BE2C (cell line): ENCODE results near the gene TRAF4.

Source experiments
- DNase-seq: peaks from one replicate; pipeline ENCODE4 v3.0.0-alpha.2; 2020
- H3K27me3 ChIP-seq: fragments of 250-450 bp; sonication (Bioruptor Pico); 2 replicates; pipeline ENCODE4 v1.5.1; 2020; ENCODE audit warnings: mild to moderate bottlenecking
- H3K36me3 ChIP-seq: fragments of 250-450 bp; sonication (Bioruptor Pico); 2 replicates; pipeline ENCODE4 v1.5.1; 2020; ENCODE audit warnings: mild to moderate bottlenecking
- H3K4me1 ChIP-seq: fragments of 250-450 bp; sonication (Bioruptor Pico); 2 replicates; pipeline ENCODE4 v1.5.1; 2020
- H3K4me3 ChIP-seq: 2 replicates; pipeline ENCODE4 v1.5.1; 2011; ENCODE audit warnings: low read depth, low read length
- H3K9me3 ChIP-seq: fragments of 250-450 bp; sonication (Bioruptor Pico); 2 replicates; pipeline ENCODE4 v1.5.1; 2020
- TF ChIP-seq, protein P1 (sequence below): IDR thresholded peaks from 2 replicates; pipeline ENCODE4 v1.5.1; 2012; ENCODE audit warnings: mild to moderate bottlenecking, low read depth, low read length

TRAF4 gene

DNA sequence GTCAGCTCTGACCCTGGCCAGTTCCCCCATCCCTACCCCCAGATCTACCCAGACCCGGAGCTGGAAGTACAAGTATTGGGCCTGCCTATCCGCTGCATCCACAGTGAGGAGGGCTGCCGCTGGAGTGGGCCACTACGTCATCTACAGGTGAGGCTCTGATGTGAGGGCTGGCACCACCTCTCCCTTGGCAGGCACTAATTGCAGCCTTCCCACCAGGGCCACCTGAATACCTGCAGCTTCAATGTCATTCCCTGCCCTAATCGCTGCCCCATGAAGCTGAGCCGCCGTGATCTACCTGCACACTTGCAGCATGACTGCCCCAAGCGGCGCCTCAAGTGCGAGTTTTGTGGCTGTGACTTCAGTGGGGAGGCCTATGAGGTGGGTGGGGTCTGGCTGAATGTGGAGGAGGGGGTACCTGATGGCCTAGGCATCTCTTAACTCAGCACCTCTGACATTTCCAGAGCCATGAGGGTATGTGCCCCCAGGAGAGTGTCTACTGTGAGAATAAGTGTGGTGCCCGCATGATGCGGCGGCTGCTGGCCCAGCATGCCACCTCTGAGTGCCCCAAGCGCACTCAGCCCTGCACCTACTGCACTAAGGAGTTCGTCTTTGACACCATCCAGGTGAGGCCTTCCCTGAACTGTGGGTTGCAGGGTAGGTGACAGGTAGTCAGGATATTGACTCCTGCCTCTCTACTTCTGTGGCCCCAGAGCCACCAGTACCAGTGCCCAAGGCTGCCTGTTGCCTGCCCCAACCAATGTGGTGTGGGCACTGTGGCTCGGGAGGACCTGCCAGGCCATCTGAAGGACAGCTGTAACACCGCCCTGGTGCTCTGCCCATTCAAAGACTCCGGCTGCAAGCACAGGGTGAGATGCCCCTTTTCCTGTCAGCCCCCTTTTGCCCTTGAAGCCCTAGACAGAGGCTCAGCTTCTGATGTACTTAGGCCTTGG lies 4.3 kb downstream of the TRAF4 start:
- TF ChIP-seq, protein P1, sequence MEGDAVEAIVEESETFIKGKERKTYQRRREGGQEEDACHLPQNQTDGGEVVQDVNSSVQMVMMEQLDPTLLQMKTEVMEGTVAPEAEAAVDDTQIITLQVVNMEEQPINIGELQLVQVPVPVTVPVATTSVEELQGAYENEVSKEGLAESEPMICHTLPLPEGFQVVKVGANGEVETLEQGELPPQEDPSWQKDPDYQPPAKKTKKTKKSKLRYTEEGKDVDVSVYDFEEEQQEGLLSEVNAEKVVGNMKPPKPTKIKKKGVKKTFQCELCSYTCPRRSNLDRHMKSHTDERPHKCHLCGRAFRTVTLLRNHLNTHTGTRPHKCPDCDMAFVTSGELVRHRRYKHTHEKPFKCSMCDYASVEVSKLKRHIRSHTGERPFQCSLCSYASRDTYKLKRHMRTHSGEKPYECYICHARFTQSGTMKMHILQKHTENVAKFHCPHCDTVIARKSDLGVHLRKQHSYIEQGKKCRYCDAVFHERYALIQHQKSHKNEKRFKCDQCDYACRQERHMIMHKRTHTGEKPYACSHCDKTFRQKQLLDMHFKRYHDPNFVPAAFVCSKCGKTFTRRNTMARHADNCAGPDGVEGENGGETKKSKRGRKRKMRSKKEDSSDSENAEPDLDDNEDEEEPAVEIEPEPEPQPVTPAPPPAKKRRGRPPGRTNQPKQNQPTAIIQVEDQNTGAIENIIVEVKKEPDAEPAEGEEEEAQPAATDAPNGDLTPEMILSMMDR = no peak
- peaks cover 12% of the 10 kb centered on the region for H3K4me1 ChIP-seq

GRCh38 chr17:28748852-28749515 lies 5.2 kb downstream of the TRAF4 start:
- peaks cover 25% of the 10 kb centered on the region for H3K36me3 ChIP-seq

More for the DNA sequence above, 4.3 kb downstream of the TRAF4 start:
- no peak for DNase-seq
- Histone ChIP-seq H3K36me3 (peaks cover 25% of the 10 kb centered on the region), H3K9me3 (no peaks in the 10 kb centered on the region), H3K27me3 (no peaks in the 10 kb centered on the region), H3K4me3 (no peak overlapping the region)

GRCh38 chr17:28749516-28750177 lies 5.8 kb downstream of the TRAF4 start:
- DNase-seq = no peak
- H3K9me3 ChIP-seq = no peaks in the 10 kb centered on the region
- peaks cover 12% of the 10 kb centered on the region for H3K4me1 ChIP-seq
- H3K27me3 ChIP-seq = no peaks in the 10 kb centered on the region
- peaks cover 25% of the 10 kb centered on the region for H3K36me3 ChIP-seq
- TF ChIP-seq, protein P1 = no peak
- no peak overlapping the region for H3K4me3 ChIP-seq

More at GRCh38 chr17:28748852-28749515, 5.2 kb downstream of the TRAF4 start:
- TF ChIP-seq, protein P1 = no peak
- Histone ChIP-seq H3K4me1 (peaks cover 12% of the 10 kb centered on the region), H3K9me3 (no peaks in the 10 kb centered on the region), H3K4me3 (no peak overlapping the region), H3K27me3 (no peaks in the 10 kb centered on the region)
- DNase-seq = no peak

GRCh38 chr17:28750178-28751047 lies 6.6 kb downstream of the TRAF4 start:
- DNase-seq = peak; percentile 87
- Histone ChIP-seq H3K4me1 (peaks cover 12% of the 10 kb centered on the region), H3K36me3 (peaks cover 25% of the 10 kb centered on the region)

More at GRCh38 chr17:28750178-28751047, 6.6 kb downstream of the TRAF4 start:
- H3K4me3 ChIP-seq = no peak overlapping the region
- H3K27me3 ChIP-seq = no peaks in the 10 kb centered on the region
- TF ChIP-seq, protein P1 = peak; percentile 89
- H3K9me3 ChIP-seq = no peaks in the 10 kb centered on the region
